Ramos (cell line): ENCODE results near the gene LIMD2.

Experiments
- in situ Hi-C: fragments of 300-500 bp; cut with MboI; formaldehyde crosslinking; loops from one replicate; pipeline ENCODE4 v1.14.3; 2022; ENCODE audit warnings: low sequenced_read_pairs; ENCODE audit not compliant: unreplicated experiment

Gene LIMD2

GRCh38 chr17:63701868-63702720 is 2.2 kb upstream of the LIMD2 start:
- in situ Hi-C loops = no loop called here

DNA sequence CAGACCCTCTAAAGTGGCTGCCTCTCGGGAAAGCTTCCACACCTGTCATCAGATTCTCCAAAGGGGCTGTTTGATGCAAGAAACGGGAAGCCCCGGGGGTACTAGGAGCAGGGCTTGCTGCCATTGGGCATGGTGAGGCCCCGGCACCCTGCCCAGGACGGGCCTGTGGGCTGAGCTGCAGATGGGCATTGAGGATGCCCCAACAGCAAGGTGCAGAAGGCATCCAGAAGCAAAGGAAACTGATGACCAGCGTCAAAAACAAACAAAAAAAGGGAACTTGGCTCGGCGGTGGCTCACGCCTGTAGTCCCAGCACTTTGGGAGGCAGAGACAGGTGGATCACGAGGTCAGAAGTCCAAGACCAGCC is 1.5 kb upstream of the LIMD2 start:
- in situ Hi-C loops = no loop called here

- in situ Hi-C loops = no loop called here
Observed at GRCh38 chr17:63700528-63701455, 867 bp upstream of the LIMD2 start.

- in situ Hi-C loops = no loop called here
Observed at GRCh38 chr17:63698886-63699637, 863 bp downstream of the LIMD2 start.

- in situ Hi-C loops = no loop called here
Observed at GRCh38 chr17:63698381-63698885, 1.5 kb downstream of the LIMD2 start.

DNA sequence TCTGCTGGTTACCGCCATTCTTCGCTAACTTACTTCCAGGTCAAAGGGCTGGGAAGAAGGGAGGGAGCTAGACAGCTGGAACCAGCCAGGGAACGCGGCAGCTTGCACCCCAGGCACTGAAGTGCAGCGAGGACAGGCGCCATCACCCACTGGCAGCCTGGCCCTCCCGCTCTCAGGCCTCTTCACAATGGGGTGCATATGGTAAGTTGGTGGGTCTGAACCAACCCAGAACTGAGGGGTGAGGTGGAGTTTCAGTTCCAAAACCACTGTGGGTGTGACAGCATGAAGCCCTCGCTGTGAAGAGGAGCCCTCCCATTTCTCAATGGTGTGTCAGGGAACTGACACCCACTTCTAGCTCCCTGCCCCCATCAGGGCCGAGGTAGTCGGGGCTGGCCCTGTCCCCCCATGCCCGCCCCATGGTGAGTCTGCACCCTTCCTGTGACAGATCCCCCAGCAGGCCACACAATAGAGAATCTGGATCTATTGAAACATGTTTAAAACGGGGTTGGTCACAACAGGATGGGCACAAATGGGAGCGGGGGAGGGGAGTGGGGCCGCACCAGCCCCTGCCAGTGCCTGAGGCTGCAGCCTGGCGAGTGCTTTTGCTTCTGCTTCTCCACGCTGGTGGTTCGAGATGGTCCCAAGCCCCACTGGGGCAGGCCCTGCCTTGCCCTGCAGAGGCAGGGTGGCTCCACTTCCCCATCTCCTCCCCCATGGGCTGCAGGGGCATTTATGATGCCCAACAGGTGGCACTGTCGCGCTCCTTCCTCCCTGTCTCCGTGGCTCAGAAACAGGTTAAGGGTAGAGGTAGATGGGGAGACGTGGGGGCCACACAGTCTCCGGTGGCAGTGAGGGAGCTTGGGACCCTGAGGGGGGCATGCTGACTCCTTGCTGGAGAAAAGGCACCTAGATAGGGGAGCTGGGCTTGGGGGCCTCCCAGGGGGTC is 2.3 kb downstream of the LIMD2 start:
- in situ Hi-C loops = no loop called here

DNA sequence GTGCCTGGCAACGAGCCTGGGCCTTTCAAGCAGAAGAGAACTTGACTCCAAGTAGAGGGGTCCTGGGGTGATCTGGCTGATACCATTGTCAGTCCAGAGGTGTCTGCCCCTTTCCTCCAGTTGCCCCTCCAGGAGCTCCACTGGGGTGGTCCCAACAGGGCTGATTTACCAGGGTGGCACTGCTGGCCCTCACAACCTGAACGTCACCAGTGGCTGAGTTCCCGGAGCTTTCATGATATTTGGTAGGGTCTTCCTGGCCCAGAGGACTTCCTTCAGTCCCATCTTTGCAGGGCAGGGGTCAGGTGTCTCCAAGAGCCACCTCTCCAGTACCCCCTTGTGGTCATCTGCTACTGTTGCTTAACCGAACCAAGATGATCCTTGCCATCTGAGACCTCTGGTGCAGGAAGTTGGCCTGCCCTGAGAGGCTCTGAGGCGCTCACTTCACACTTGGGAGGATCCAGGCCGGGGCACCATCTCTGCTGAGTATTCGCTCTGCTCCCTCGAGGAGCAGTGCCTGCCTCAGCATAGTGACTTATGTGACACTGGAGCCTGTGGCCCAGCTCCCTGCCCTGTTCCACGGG is 3.5 kb downstream of the LIMD2 start:
- in situ Hi-C loops = no loop called here

GRCh38 chr17:63695889-63696288 is 4.0 kb downstream of the LIMD2 start:
- in situ Hi-C loops = no loop called here

DNA sequence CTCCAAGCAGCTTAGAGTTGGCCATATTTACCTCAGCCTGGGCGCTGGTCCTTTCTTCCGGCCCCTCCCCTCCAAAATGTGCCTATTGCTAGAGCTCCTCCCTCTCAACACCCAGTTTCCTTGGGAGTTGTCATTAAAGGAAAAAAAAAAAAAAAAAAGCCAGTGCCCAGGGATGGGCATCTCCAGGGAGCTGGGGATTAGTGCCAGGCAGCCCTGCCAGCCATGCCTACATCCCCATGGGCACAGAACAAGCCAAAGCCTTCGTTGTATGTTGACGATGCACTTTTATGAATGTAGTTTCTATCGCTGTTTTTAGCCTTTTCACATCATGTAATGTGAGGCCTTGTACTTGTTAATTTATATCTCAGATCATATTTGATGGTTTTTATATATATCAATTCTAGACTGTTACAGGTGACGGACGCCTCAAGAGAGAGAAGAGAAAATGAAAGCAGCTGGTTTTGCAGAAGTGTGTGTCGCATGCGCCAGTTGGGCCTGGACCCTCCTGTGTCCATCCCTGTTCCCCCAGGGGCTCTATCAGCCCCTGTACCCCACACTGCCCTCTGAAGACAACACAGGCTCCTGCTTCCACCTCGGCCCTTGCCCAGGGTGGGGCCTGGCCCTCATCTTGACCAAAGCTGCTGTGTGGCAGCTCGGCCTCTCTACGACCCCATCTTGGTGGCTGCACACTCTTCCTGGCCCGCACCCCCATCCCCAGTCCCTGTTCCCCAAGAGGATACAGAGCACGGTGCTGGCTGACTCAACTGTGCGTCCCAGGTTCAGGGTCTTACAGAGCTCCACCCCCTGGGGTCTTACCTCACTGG is 4.8 kb downstream of the LIMD2 start:
- in situ Hi-C loops = no loop called here

GRCh38 chr17:63694229-63694949 is 5.5 kb downstream of the LIMD2 start:
- in situ Hi-C loops = no loop called here

GRCh38 chr17:63693411-63694113 is 6.4 kb downstream of the LIMD2 start:
- in situ Hi-C loops = no loop called here

DNA sequence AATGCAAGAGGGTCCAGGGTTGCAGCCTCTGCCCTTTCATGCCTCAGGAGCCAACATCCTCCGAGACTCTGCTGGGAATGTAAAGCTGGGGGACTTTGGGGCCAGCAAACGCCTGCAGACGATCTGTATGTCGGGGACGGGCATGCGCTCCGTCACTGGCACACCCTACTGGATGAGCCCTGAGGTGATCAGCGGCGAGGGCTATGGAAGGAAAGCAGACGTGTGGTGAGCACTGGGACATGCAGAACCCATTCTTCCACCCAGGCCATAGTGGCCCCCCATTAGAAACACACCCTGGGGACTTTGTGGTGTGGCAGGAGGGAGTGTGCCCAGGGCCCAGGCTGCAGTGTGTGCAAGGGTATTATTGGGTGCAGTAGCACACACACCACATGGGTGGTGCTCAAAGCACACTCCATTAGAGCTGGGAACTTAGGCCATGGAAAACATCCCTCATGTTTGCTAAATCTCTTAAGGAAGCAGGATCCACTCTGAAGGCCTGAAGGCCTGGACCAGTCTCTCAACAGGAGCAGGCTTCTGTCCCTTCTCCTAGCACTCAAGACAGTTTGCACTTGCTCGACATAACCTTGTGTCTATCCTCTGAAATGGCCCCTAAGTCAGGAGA is 7.6 kb downstream of the LIMD2 start:
- in situ Hi-C loops = no loop called here

DNA sequence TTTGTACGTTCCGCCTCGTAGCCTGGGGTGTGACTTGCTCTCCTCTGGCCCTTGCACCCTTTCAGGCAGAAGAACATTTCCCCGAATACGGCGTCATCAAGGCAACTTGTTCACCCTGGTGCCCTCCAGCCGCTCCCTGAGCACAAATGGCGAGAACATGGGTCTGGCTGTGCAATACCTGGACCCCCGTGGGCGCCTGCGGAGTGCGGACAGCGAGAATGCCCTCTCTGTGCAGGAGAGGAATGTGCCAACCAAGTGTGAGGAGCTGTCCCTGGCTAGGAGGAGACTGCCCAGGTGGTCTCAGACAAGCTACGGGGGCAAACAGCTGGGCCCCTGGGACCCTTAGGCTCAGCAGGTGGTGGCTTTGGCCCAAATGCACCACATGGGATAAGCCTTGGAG is 10.4 kb downstream of the LIMD2 start:
- in situ Hi-C loops = no loop called here

GRCh38 chr17:63688396-63689020 is 11.4 kb downstream of the LIMD2 start:
- in situ Hi-C loops = no loop called here

- in situ Hi-C loops = no loop called here
Observed at GRCh38 chr17:63686138-63686685, 13.7 kb downstream of the LIMD2 start.

- in situ Hi-C loops = no loop called here
Observed at GRCh38 chr17:63685578-63685977, 14.3 kb downstream of the LIMD2 start.
